AG04449 (cell line): ENCODE results near the gene KRTAP20-2.

Experiments
- CTCF ChIA-PET: fragments of 350-600 bp; formaldehyde crosslinking; extraction: SDS; loops from one replicate; lab custom pipeline; 2021; ENCODE audit warnings: antibody characterized with exemption; lab: Yijun Ruan, JAX
- POLR2A ChIA-PET: fragments of 400-600, 350-600 bp; formaldehyde crosslinking; extraction: SDS; loops from one replicate; lab custom pipeline; 2020; ENCODE audit warnings: antibody characterized with exemption, inconsistent platforms; lab: Yijun Ruan, JAX
- DNase-seq: peaks from one replicate; pipeline ENCODE4 v3.0.0-alpha.2; 2010; ENCODE audit warnings: low read depth, low spot score
- H3K4me3 ChIP-seq: 2 replicates; pipeline ENCODE4 v1.5.1; 2011; ENCODE audit warnings: low read depth, mild to moderate bottlenecking, control low read depth, low read length
- CTCF ChIP-seq: IDR thresholded peaks from one replicate; pipeline ENCODE4 v1.5.1; 2011; ENCODE audit warnings: mild to moderate bottlenecking, moderate library complexity, low read length, control low read depth, inconsistent platforms; ENCODE audit not compliant: insufficient read depth; ENCODE audit errors: missing control alignments

Gene KRTAP20-2

GRCh38 chr21:30634906-30635305 is at the start of gene KRTAP20-2:
Gene KRTAP20-2 (plus strand): TSS chr21:30635206. CDS start chr21:30635264, 58 bp downstream.
- POLR2A ChIA-PET: no interaction called here
- H3K4me3 ChIP-seq: no peak within 1 kb of the TSS
- CTCF ChIA-PET: no interaction called here
- no peak for TF ChIP-seq CTCF
- DNase-seq: no peak

GRCh38 chr21:30590297-30590696 is 44.7 kb upstream of the KRTAP20-2 start, which contains the start of gene KRTAP22-2:
Gene KRTAP22-2 (minus strand): TSS chr21:30590397.
- no peak for TF ChIP-seq CTCF
- DNase-seq: no peak
- H3K4me3 ChIP-seq: no peak within 1 kb of the TSS
- CTCF ChIA-PET: no interaction called here
- POLR2A ChIA-PET: no interaction called here

GRCh38 chr21:30592140-30592539 is 42.9 kb upstream of the KRTAP20-2 start, which contains the start of gene KRTAP6-3:
Gene KRTAP6-3 (plus strand): TSS chr21:30592440. CDS start chr21:30592446, 6 bp downstream.
- ChIA-PET POLR2A (no interaction called here), CTCF (no interaction called here)
- no peak within 1 kb of the TSS for H3K4me3 ChIP-seq
- DNase-seq: no peak
- no peak for TF ChIP-seq CTCF

- TF ChIP-seq CTCF: no peak
- no peak for DNase-seq
- H3K4me3 ChIP-seq: no peak within 1 kb of the TSS
- POLR2A ChIA-PET: no interaction called here
- CTCF ChIA-PET: no interaction called here
Measured at GRCh38 chr21:30598802-30599201, 36.2 kb upstream of the KRTAP20-2 start, which contains the start of gene KRTAP6-2. Gene KRTAP6-2 (minus strand): TSS chr21:30598902. CDS start chr21:30598874, 28 bp downstream.

- no peak for TF ChIP-seq CTCF
- POLR2A ChIA-PET: no interaction called here
- no peak within 1 kb of the TSS for H3K4me3 ChIP-seq
- CTCF ChIA-PET: no interaction called here
- no peak for DNase-seq
Measured at GRCh38 chr21:30600787-30601186, 34.2 kb upstream of the KRTAP20-2 start, which contains the start of gene KRTAP22-1. Gene KRTAP22-1 (plus strand): TSS chr21:30601087.

GRCh38 chr21:30605968-30606367 is 29.0 kb upstream of the KRTAP20-2 start:
- no peak for DNase-seq
- no peak for TF ChIP-seq CTCF
- ChIA-PET CTCF (no interaction called here), POLR2A (no interaction called here)
- no peak overlapping the region for H3K4me3 ChIP-seq
